IMR-90 (cell line): ENCODE results near the gene DENND1A. TPM values are rescaled to one million over a fixed set of nuclear protein-coding genes. Genes with fewer than 3 reads are reported as not detected.

Source experiments
- ATAC-seq: fragments of 200-7000 bp; cut with Tn5 transposase; 2 replicates; pipeline ENCODE4 v1.9.1; 2020; ENCODE audit warnings: low read depth, mild to moderate bottlenecking, moderate library complexity
- BruUV-seq: library from RNA; stranded (reverse); fragments of 400-500 nt; replicated peaks from 2 replicates; lab custom pipeline; 2021; lab: Mats Ljungman, UMichigan
- CTCF ChIA-PET: fragments of 300-600 bp; formaldehyde crosslinking; extraction: SDS; loops from one replicate; lab custom pipeline; 2021; ENCODE audit warnings: antibody characterized with exemption; lab: Yijun Ruan, JAX
- POLR2A ChIA-PET: fragments of 300-600 bp; sonication (Branson Sonifier 250); formaldehyde crosslinking; loops from one replicate; lab custom pipeline; 2022; ENCODE audit warnings: antibody characterized with exemption; ENCODE audit not compliant: unreplicated experiment; lab: Charles Lee
- DNase-seq: peaks from one replicate; pipeline ENCODE4 v3.0.0; 2013
- H2AFZ ChIP-seq: replicated peaks from 2 replicates; pipeline ENCODE3; 2013; ENCODE audit warnings: low read length, mild to moderate bottlenecking; ENCODE audit not compliant: poor library complexity
- H2AK5ac ChIP-seq: 2 replicates; pipeline ENCODE4 v1.6.1; 2013; ENCODE audit warnings: low read depth, low read length, inconsistent platforms
- H2AK9ac ChIP-seq: replicated peaks from 2 replicates; pipeline ENCODE3; 2013; ENCODE audit warnings: mild to moderate bottlenecking, low read depth, low read length, moderate library complexity; ENCODE audit not compliant: poor library complexity
- H2BK120ac ChIP-seq: 2 replicates; pipeline ENCODE4 v1.6.1; 2013; ENCODE audit warnings: low read depth, low read length, inconsistent platforms
- H2BK15ac ChIP-seq: 3 replicates; pipeline ENCODE4 v1.6.1; 2013; ENCODE audit warnings: low read depth, low read length, inconsistent platforms
- H2BK20ac ChIP-seq: 2 replicates; pipeline ENCODE4 v1.6.1; 2013; ENCODE audit warnings: low read depth, mild to moderate bottlenecking, inconsistent platforms, low read length, moderate library complexity
- H2BK5ac ChIP-seq: 2 replicates; pipeline ENCODE4 v1.6.1; 2013; ENCODE audit warnings: mild to moderate bottlenecking, low read depth, low read length, inconsistent platforms; ENCODE audit not compliant: poor library complexity, severe bottlenecking
- H3K14ac ChIP-seq: replicated peaks from 2 replicates; pipeline ENCODE4 v1.6.1; 2013; ENCODE audit warnings: low read depth, low read length, inconsistent platforms
- H3K18ac ChIP-seq: 2 replicates; pipeline ENCODE4 v1.6.1; 2013; ENCODE audit warnings: low read depth, low read length, control low read depth
- H3K23ac ChIP-seq: 2 replicates; pipeline ENCODE4 v1.6.1; 2013; ENCODE audit warnings: low read depth, low read length, inconsistent platforms
- H3K27ac ChIP-seq: 2 replicates; pipeline ENCODE4 v1.5.1; 2013; ENCODE audit warnings: mild to moderate bottlenecking, control low read depth, low read length; ENCODE audit not compliant: insufficient read depth
- H3K27me3 ChIP-seq: 2 replicates; pipeline ENCODE4 v1.6.1; 2013; ENCODE audit warnings: low read length; ENCODE audit not compliant: control insufficient read depth, insufficient read depth
- H3K36me3 ChIP-seq: 2 replicates; pipeline ENCODE4 v1.6.1; 2013; ENCODE audit warnings: low read length, mixed read lengths; ENCODE audit not compliant: control insufficient read depth, insufficient read depth
- H3K4ac ChIP-seq: 2 replicates; pipeline ENCODE4 v1.6.1; 2013; ENCODE audit warnings: low read depth, low read length, inconsistent platforms
- H3K4me1 ChIP-seq: 2 replicates; pipeline ENCODE4 v1.6.1; 2013; ENCODE audit warnings: low read length, mixed read lengths; ENCODE audit not compliant: control insufficient read depth, insufficient read depth
- H3K4me2 ChIP-seq: 2 replicates; pipeline ENCODE4 v1.6.1; 2013; ENCODE audit warnings: low read depth, mild to moderate bottlenecking, control low read depth, low read length, moderate library complexity
- H3K4me3 ChIP-seq: 2 replicates; pipeline ENCODE4 v1.5.1; 2013; ENCODE audit warnings: low read depth, mild to moderate bottlenecking, control low read depth, low read length, moderate library complexity; ENCODE audit not compliant: insufficient read depth
- H3K56ac ChIP-seq: 2 replicates; pipeline ENCODE4 v1.6.1; 2013; ENCODE audit warnings: low read length, inconsistent platforms; ENCODE audit not compliant: insufficient read depth; ENCODE audit errors: extremely low read depth
- H3K79me1 ChIP-seq, 2 experiments: 2 replicates each; pipeline ENCODE4 v1.6.1; 2013; ENCODE audit warnings: low read length in 2 of 2, inconsistent platforms in 1 of 2, low read depth in 1 of 2
- H3K9ac ChIP-seq: 2 replicates; pipeline ENCODE4 v1.6.1; 2013; ENCODE audit warnings: low read depth, low read length, control low read depth
- H3K9me1 ChIP-seq: 2 replicates; pipeline ENCODE4 v1.6.1; 2013; ENCODE audit warnings: low read length, inconsistent platforms; ENCODE audit not compliant: insufficient read depth
- H3K9me3 ChIP-seq: 2 replicates; pipeline ENCODE4 v1.6.1; 2013; ENCODE audit warnings: low read length; ENCODE audit not compliant: control insufficient read depth, insufficient read depth
- H4K20me1 ChIP-seq: 2 replicates; pipeline ENCODE4 v1.6.1; 2013; ENCODE audit warnings: low read length, inconsistent platforms; ENCODE audit not compliant: insufficient read depth
- H4K5ac ChIP-seq: 2 replicates; pipeline ENCODE4 v1.6.1; 2013; ENCODE audit warnings: mild to moderate bottlenecking, low read depth, low read length, control low read depth
- H4K8ac ChIP-seq, 2 experiments: 2 replicates each; pipeline ENCODE4 v1.6.1; 2013; ENCODE audit warnings: low read depth in 2 of 2, low read length in 2 of 2, control low read depth in 1 of 2, inconsistent platforms in 1 of 2
- H4K91ac ChIP-seq: 2 replicates; pipeline ENCODE4 v1.6.1; 2013; ENCODE audit warnings: low read depth, low read length, inconsistent platforms; ENCODE audit not compliant: insufficient read depth
- CEBPB ChIP-seq: IDR thresholded peaks from 2 replicates; pipeline ENCODE4 v1.6.1; 2012; ENCODE audit warnings: low read depth, low read length, improper control_type of control experiment
- FOS ChIP-seq: fragments of 150-350 bp; IDR thresholded peaks from 2 replicates; pipeline ENCODE4 v1.6.1; 2016; ENCODE audit warnings: low read depth, low read length
- MXI1 ChIP-seq: IDR thresholded peaks from 2 replicates; pipeline ENCODE4 v1.6.1; 2012; ENCODE audit warnings: low read depth, mild to moderate bottlenecking, low read length, moderate library complexity, borderline replicate concordance
- RAD21 ChIP-seq: IDR thresholded peaks from 2 replicates; pipeline ENCODE4 v1.6.1; 2012; ENCODE audit warnings: low read length, improper control_type of control experiment
- WGBS, 2 experiments: methylation state at CpG; one replicate each; pipeline versions ENCODE4 v1.1.5 to v1.1.7; 2013; ENCODE audit warnings: missing lambda C conversion rate in 2 of 2; ENCODE audit not compliant: insufficient read length in 1 of 2; ENCODE audit errors: extremely low coverage in 2 of 2; 5-methylcytosine and 5-hydroxymethylcytosine counted together
- dilution Hi-C: fragments of 300-500 bp; cut with HindIII; formaldehyde crosslinking; loops from one replicate; pipeline ENCODE4 v1.14.3; 2018; ENCODE audit warnings: low sequenced_read_pairs; ENCODE audit not compliant: unreplicated experiment
- in situ Hi-C: fragments of 300-500 bp; cut with MboI; formaldehyde crosslinking; loops from 3 replicates; pipeline ENCODE4 v1.14.3; 2019; ENCODE audit warnings: low sequenced_read_pairs, inconsistent platforms, mixed read lengths
- intact Hi-C: fragments of 100-400 bp; cut with micrococcal nuclease; formaldehyde crosslinking; loops from 2 replicates; pipeline ENCODE4 v1.10.0; 2022
- polyA plus RNA-seq, 3 experiments: library from polyadenylated mRNA; depleted of rRNA; stranded (reverse); fragments of >200 nt; gene quantifications; 2 replicates each; pipeline ENCODE4 v1.2.3, GENCODE V29; 2012; ENCODE audit warnings: low replicate concordance in 1 of 3
- total RNA-seq: library from RNA; depleted of rRNA; stranded (reverse); fragments of >200 nt; gene quantifications from 2 replicates; pipeline ENCODE4 v1.2.3, GENCODE V29; 2012
- TF ChIP-seq, protein P1 (sequence below): fragments of 150-350 bp; IDR thresholded peaks from 2 replicates; pipeline ENCODE4 v1.6.1; 2016; ENCODE audit warnings: low read depth, mild to moderate bottlenecking, low read length, moderate library complexity, borderline replicate concordance
- TF ChIP-seq, protein P2 (sequence below): conservative IDR thresholded peaks from 2 replicates; pipeline ENCODE4 v1.5.1; 2012; ENCODE audit warnings: mild to moderate bottlenecking, low read depth, low read length, improper control_type of control experiment

DENND1A gene
- total and polyA plus RNA-seq, 2 of the 4 experiments (the other 2 are of a cell fraction), result 21.4 to 27.6 TPM

DNA sequence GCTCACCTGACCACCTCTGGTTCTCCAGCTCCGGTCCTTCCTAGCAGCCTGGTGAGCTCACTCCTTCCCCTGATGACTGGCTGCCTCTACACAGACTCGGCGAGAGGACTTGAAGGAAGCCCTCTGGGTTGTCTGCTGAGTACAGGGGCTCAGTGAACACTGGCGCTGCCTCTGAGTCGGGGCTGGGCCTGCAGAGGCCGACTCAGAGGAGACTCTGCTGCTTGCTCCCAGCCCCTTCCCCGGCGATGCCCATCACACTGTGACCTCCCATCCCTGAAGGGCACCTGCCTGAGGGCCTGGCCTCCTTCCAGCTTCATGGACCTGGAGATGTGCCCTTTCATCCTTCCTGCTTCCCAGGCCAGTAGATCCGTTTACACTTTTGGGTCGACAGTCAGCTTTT, 551.9 kb downstream of the DENND1A start:
- ATAC-seq, result no peak
- in situ Hi-C loops, result no loop called here

More for the DNA sequence above, 551.9 kb downstream of the DENND1A start:
- Histone ChIP-seq H3K4me3 (no peak overlapping the region), H3K9ac (no peak overlapping the region), H3K9me3 (no peaks in the 10 kb centered on the region), H3K79me1 (no peaks in the 10 kb centered on the region), H2BK15ac (no peak overlapping the region), H3K27ac (no peak overlapping the region), H2AFZ (no peak overlapping the region), H4K20me1 (no peaks in the 10 kb centered on the region), H3K14ac (no peak overlapping the region), H4K8ac (no peak overlapping the region), H2BK5ac (no peak overlapping the region), H2BK20ac (no peak overlapping the region), H3K36me3 (no peaks in the 10 kb centered on the region), H3K9me1 (no peaks in the 10 kb centered on the region), H4K91ac (no peak overlapping the region), H4K5ac (no peak overlapping the region), H2AK9ac (no peak overlapping the region), H2AK5ac (no peak overlapping the region), H3K27me3 (peaks cover 31% of the 10 kb centered on the region), H3K4me1 (no peaks in the 10 kb centered on the region), H3K23ac (no peak overlapping the region), H3K4me2 (no peak overlapping the region), H3K4ac (no peak overlapping the region), H3K56ac (no peak overlapping the region), H3K18ac (no peak overlapping the region), H2BK120ac (no peak overlapping the region)
- no peak for DNase-seq
- CTCF ChIA-PET, result no interaction called here
- no TSS peak for BruUV-seq
- TF ChIP-seq CEBPB (no peak), MXI1 (no peak), FOS (no peak), RAD21 (no peak)
- TF ChIP-seq, protein P1, sequence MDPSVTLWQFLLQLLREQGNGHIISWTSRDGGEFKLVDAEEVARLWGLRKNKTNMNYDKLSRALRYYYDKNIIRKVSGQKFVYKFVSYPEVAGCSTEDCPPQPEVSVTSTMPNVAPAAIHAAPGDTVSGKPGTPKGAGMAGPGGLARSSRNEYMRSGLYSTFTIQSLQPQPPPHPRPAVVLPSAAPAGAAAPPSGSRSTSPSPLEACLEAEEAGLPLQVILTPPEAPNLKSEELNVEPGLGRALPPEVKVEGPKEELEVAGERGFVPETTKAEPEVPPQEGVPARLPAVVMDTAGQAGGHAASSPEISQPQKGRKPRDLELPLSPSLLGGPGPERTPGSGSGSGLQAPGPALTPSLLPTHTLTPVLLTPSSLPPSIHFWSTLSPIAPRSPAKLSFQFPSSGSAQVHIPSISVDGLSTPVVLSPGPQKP, result no peak
- TF ChIP-seq, protein P2, sequence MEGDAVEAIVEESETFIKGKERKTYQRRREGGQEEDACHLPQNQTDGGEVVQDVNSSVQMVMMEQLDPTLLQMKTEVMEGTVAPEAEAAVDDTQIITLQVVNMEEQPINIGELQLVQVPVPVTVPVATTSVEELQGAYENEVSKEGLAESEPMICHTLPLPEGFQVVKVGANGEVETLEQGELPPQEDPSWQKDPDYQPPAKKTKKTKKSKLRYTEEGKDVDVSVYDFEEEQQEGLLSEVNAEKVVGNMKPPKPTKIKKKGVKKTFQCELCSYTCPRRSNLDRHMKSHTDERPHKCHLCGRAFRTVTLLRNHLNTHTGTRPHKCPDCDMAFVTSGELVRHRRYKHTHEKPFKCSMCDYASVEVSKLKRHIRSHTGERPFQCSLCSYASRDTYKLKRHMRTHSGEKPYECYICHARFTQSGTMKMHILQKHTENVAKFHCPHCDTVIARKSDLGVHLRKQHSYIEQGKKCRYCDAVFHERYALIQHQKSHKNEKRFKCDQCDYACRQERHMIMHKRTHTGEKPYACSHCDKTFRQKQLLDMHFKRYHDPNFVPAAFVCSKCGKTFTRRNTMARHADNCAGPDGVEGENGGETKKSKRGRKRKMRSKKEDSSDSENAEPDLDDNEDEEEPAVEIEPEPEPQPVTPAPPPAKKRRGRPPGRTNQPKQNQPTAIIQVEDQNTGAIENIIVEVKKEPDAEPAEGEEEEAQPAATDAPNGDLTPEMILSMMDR, result no peak
- intact Hi-C loops (no loop called here), dilution Hi-C loops (no loop called here)
- 67% methylated on average over 9 of the region's 10 CpGs; no CpG with 5 or more reads in 1 of the 2 experiments for WGBS, 2 experiments
- POLR2A ChIA-PET, result no interaction called here
